GM13977 (cell line): Measurements from ENCODE around the gene SNRNP40.

Source experiments
- DNase-seq: peaks from one replicate; pipeline ENCODE4 v3.0.0; 2012; ENCODE audit warnings: low spot score
- in situ Hi-C: fragments of 300-500 bp; cut with MboI; formaldehyde crosslinking; loops from one replicate; pipeline ENCODE4 v1.12.0; 2022; ENCODE audit warnings: low sequenced_read_pairs, low pct_unique_long_range_greater_than_20kb, mixed read lengths, inconsistent platforms; ENCODE audit not compliant: unreplicated experiment
- TF ChIP-seq, protein P1 (sequence below): IDR thresholded peaks from 2 replicates; pipeline ENCODE4 v1.5.1; 2012; ENCODE audit warnings: mild to moderate bottlenecking, control low read depth; ENCODE audit not compliant: insufficient read depth; ENCODE audit errors: extremely low read depth, missing control alignments

SNRNP40 gene

DNA sequence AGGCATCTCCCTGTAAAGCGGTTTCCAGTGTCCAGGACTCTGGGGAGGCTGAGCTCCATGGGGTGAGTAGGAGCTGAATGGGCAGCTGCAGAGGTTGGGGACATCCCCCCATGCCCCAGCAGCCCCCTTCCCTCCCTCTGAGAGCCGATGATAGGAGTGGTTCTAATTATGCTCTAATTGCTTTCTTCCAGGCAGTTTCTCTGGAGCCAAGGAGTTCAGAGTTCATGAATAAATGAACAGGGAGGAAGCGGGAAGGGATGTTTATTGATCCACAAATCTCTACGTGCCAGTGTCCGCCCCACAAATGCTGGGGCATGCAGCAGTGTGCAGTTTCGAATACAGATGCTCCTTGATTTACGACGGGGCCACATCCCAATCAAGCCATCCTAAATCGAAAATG lies 72.5 kb downstream of the SNRNP40 start:
- TF ChIP-seq, protein P1, sequence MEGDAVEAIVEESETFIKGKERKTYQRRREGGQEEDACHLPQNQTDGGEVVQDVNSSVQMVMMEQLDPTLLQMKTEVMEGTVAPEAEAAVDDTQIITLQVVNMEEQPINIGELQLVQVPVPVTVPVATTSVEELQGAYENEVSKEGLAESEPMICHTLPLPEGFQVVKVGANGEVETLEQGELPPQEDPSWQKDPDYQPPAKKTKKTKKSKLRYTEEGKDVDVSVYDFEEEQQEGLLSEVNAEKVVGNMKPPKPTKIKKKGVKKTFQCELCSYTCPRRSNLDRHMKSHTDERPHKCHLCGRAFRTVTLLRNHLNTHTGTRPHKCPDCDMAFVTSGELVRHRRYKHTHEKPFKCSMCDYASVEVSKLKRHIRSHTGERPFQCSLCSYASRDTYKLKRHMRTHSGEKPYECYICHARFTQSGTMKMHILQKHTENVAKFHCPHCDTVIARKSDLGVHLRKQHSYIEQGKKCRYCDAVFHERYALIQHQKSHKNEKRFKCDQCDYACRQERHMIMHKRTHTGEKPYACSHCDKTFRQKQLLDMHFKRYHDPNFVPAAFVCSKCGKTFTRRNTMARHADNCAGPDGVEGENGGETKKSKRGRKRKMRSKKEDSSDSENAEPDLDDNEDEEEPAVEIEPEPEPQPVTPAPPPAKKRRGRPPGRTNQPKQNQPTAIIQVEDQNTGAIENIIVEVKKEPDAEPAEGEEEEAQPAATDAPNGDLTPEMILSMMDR = no peak
- in situ Hi-C loops = no loop called here
- no peak for DNase-seq

DNA sequence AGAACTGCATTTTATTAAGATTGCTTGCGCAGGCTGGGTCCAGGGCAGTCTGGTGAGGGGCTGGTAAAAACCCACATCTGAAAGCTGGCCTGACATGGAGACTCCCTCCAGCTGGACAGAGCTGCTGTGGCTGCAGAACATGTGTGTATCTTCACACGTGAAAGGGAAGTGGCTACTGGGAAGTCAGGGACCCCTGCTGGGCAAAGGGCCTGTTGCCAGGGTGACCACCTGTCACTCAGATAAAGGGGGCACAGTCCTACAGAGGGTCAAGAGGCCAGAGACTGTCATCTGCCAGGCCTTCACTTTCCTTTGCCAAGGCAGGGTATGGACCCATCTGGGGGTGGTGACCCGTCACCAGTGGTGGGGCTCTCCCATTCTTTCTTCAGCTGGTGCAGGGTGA lies 74.4 kb downstream of the SNRNP40 start:
- in situ Hi-C loops = no loop called here
- TF ChIP-seq, protein P1 = no peak
- no peak for DNase-seq

DNA sequence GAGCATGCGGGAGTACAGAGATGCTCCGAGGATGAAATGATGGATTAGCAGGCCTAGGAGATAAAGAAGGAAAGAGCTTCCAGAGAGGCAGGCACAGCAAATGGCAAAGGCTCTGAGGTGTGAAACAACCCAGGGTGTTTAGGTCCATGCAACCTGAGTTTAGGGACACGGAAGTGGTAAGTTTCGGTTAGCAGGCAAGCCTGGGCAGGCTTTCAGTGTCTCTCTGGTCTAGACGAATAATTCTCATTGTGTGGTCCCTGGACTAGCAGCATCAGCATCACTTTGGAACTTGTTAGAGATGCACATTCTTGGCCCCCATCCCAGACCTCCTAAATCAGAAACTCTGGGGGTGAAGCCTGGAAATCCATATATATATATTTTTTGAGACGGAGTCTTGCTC lies 75.5 kb downstream of the SNRNP40 start:
- TF ChIP-seq, protein P1 = no peak
- in situ Hi-C loops = no loop called here
- DNase-seq = no peak

DNA sequence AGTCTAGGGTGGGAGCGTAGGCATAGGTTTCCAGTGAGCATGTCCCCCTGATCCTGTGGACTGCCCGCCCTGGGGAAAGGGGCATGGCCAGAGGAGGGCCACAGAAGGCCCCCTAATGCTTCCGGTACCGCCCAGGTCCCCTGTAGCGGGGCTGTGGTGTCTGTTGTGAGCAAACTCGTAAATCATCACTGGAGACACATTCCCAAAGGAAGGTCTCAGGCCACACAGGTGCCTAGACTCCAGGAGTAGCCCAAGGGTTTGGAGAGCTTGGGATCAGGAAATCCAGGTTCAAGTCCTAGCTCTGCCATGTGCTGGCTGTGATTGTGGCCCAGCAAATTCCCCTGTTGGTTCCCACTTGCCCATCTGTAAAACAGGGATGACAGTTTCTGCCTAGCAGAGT lies 77.1 kb downstream of the SNRNP40 start:
- DNase-seq = no peak
- TF ChIP-seq, protein P1 = no peak
- in situ Hi-C loops = no loop called here

DNA sequence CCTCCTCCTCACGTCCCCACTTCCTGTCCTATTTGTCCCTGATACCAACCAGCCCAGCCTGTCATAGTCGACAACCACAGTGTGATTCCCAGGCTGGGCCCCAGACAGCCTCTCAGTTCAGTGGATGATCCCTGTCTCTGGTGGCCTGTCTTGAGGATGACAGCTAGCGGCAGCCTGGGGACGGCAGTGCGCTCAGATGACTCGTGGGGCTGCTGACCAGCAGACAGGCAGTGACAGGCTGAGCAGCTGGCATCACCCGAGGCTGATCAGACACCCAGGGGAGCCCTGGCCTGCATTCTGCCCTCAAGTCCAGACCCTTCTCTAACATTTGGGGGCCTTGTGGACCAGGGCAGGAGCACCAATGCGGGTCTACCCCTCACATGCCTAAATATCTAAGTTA lies 77.9 kb downstream of the SNRNP40 start:
- in situ Hi-C loops = no loop called here
- TF ChIP-seq, protein P1 = no peak

DNA sequence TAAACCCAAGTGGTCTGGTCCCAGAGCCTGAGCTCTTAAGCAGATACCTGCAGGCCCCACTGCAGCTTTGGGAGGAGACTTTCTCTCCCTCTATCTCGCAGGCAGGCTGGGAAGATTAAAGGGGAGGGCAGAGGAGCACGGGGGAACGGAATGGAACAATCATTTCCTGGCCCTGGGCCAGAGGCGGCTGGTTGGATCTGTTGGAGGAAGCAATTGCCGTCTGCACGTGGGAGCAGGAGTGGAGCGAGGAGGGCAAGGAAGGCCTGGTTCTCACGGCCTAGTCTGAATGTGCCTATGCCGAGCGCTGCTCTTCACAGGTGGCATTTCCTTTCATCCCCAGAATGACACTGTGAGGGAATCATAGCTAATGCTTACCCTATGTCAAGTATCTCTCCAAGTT lies 80.6 kb downstream of the SNRNP40 start:
- no peak for DNase-seq
- TF ChIP-seq, protein P1 = no peak
- in situ Hi-C loops = no loop called here

More for the DNA sequence above, 77.9 kb downstream of the SNRNP40 start:
- DNase-seq = no peak

DNA sequence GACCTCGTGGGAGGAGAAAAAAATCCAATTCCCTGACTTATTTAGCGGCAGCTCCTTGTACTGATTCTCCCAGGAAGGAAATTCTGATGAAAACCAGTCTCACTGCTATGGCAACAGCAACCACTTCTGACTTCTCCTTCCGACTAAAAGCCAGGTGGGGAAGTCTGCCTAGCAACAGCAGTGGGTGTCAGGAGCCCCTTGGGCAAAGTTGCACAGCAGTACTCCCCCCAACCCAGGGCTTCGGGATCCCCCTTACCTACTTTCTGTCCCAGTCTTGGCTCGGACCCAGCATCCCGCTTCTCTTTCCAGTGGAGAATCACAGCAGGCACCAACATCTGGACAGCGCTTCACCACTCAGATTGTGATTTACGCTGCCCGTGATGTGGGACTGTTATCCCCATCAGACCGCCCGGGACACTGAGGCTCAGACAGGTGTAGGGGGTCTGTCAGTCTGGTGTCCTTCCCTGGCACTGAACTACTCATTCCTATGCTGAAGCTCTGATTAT lies 81.5 kb downstream of the SNRNP40 start:
- TF ChIP-seq, protein P1 = no peak
- in situ Hi-C loops = no loop called here
- DNase-seq = no peak
